T follicular helper cell (primary cell): ENCODE data around the gene SP140L.
"Not testable (repeated sequence)": the region's sequence is repeated elsewhere in the genome, so short reads cannot be mapped to it uniquely, and the experiment has no call there.

Source experiments
- DNase-seq: peaks from one replicate; pipeline ENCODE4 v3.0.0-alpha.2; 2020; ENCODE audit warnings: low read depth
- total RNA-seq, 2 experiments: gene quantifications; one replicate each; lab custom pipeline; 2026; lab: John Stamatoyannopoulos, UW

SP140L gene
- 56.5 to 82.4 reads per million in 2 experiments for total RNA-seq

- DNase-seq = peak; percentile 69
Observed at GRCh38 chr2:230326453-230327417, at the start of gene SP140L. Gene SP140L, plus strand, starts transcription at chr2:230327193. Its CDS starts 77 bp downstream, at chr2:230327270.

- DNase-seq = no peak
Observed at GRCh38 chr2:230282936-230283335, 44.1 kb upstream of the SP140L start.

GRCh38 chr2:230286048-230286447 lies 40.9 kb upstream of the SP140L start:
- DNase-seq = no peak

- not testable (repeated sequence) for DNase-seq
Observed at GRCh38 chr2:230289311-230289710, 37.7 kb upstream of the SP140L start.

GRCh38 chr2:230295192-230295591 lies 31.8 kb upstream of the SP140L start:
- no peak for DNase-seq

GRCh38 chr2:230296917-230297316 lies 30.1 kb upstream of the SP140L start:
- no peak for DNase-seq

- no peak for DNase-seq
Observed at GRCh38 chr2:230299618-230300017, 27.4 kb upstream of the SP140L start.

GRCh38 chr2:230305416-230306275 lies 21.3 kb upstream of the SP140L start:
- no peak for DNase-seq

- DNase-seq = no peak
Observed at GRCh38 chr2:230306474-230306873, 20.5 kb upstream of the SP140L start.

GRCh38 chr2:230307485-230307884 lies 19.5 kb upstream of the SP140L start:
- DNase-seq = no peak

- no peak for DNase-seq
Observed at GRCh38 chr2:230308402-230309000, 18.5 kb upstream of the SP140L start.

- not testable (repeated sequence) for DNase-seq
Observed at GRCh38 chr2:230310792-230311191, 16.2 kb upstream of the SP140L start.

- not testable (repeated sequence) for DNase-seq
Observed at GRCh38 chr2:230311634-230312033, 15.4 kb upstream of the SP140L start.

GRCh38 chr2:230312638-230313037 lies 14.4 kb upstream of the SP140L start:
- no peak for DNase-seq

- no peak for DNase-seq
Observed at GRCh38 chr2:230317366-230317765, 9.6 kb upstream of the SP140L start.

GRCh38 chr2:230318190-230319121 lies 8.5 kb upstream of the SP140L start:
- DNase-seq = no peak

- peak; percentile 55 for DNase-seq
Observed at GRCh38 chr2:230319211-230319862, 7.7 kb upstream of the SP140L start.

- no peak for DNase-seq
Observed at GRCh38 chr2:230321031-230321430, 6.0 kb upstream of the SP140L start.

GRCh38 chr2:230322561-230323384 lies 4.2 kb upstream of the SP140L start:
- no peak for DNase-seq
